Bronchial epithelial cell (primary cell): ENCODE measurements around the gene CORO1C. TPM values are rescaled to one million over a fixed set of nuclear protein-coding genes. Genes with fewer than 3 reads are reported as not detected.
A peak's percentile ranks its signal among the peaks of the same experiment; 100 is the strongest.

ENCODE experiments used
- DNase-seq: peaks from one replicate; pipeline ENCODE4 v3.0.0-alpha.2; 2010; ENCODE audit warnings: low read depth
- FAIRE-seq: peaks from 2 replicates; lab custom pipeline; 2011; peaks lifted over from hg19 to GRCh38; lab: Jason Lieb, UNC
- H3K27me3 ChIP-seq: 2 replicates; pipeline ENCODE4 v1.5.1; 2011; ENCODE audit warnings: low read length; ENCODE audit not compliant: control insufficient read depth, insufficient read depth
- H3K36me3 ChIP-seq: 2 replicates; pipeline ENCODE4 v1.5.1; 2011; ENCODE audit warnings: low read length; ENCODE audit not compliant: control insufficient read depth, insufficient read depth
- H3K4me3 ChIP-seq: 2 replicates; pipeline ENCODE4 v1.5.1; 2011; ENCODE audit warnings: mild to moderate bottlenecking, low read depth, low read length, control low read depth
- CTCF ChIP-seq: IDR thresholded peaks from 2 replicates; pipeline ENCODE4 v1.5.1; 2011; ENCODE audit warnings: mild to moderate bottlenecking, moderate library complexity, low read length, control low read depth, inconsistent platforms; ENCODE audit not compliant: insufficient read depth, severe bottlenecking
- total RNA-seq: library from RNA; depleted of rRNA; stranded (reverse); fragments of >200 nt; gene quantifications from 2 replicates; pipeline ENCODE4 v1.2.1, GENCODE V29; 2014

CORO1C gene
- total RNA-seq, 1 donor from 2014 or later, result 152 TPM

GRCh38 chr12:108599948-108600701, 131.2 kb downstream of the CORO1C start:
- no peak for TF ChIP-seq CTCF
- no peak for FAIRE-seq
- no peak for DNase-seq
- Histone ChIP-seq H3K4me3 (no peak overlapping the region), H3K36me3 (no peaks in the 10 kb centered on the region), H3K27me3 (no peaks in the 10 kb centered on the region)

- no peak for FAIRE-seq
- TF ChIP-seq CTCF, result no peak
- no peak for DNase-seq
- no peak overlapping the region for H3K4me3 ChIP-seq
- H3K36me3 ChIP-seq, result no peaks in the 10 kb centered on the region
- H3K27me3 ChIP-seq, result no peaks in the 10 kb centered on the region
These were observed 131.8 kb downstream of the CORO1C start for GRCh38 chr12:108599541-108599940.

- H3K4me3 ChIP-seq, result no peak overlapping the region
- no peak for FAIRE-seq
- DNase-seq, result no peak
- H3K36me3 ChIP-seq, result no peaks in the 10 kb centered on the region
- TF ChIP-seq CTCF, result no peak
- no peaks in the 10 kb centered on the region for H3K27me3 ChIP-seq
These were observed 132.6 kb downstream of the CORO1C start for GRCh38 chr12:108598553-108599250.

GRCh38 chr12:108597559-108598471, 133.5 kb downstream of the CORO1C start, which contains the start of gene TMEM119:
TSS of gene TMEM119 (minus strand) at chr12:108598084. CDS start at chr12:108592383, 5,701 bp downstream.
- DNase-seq (no peak), FAIRE-seq (no peak)
- H3K27me3 ChIP-seq, result no peaks in the 10 kb centered on the region
- no peak within 1 kb of the TSS for H3K4me3 ChIP-seq
- H3K36me3 ChIP-seq, result no peaks in the 10 kb centered on the region
- TF ChIP-seq CTCF, result no peak

- DNase-seq, result no peak
- Histone ChIP-seq H3K4me3 (no peak overlapping the region), H3K27me3 (no peaks in the 10 kb centered on the region), H3K36me3 (no peaks in the 10 kb centered on the region)
- TF ChIP-seq CTCF, result no peak
- FAIRE-seq, result peak; percentile 89
These were observed 134.3 kb downstream of the CORO1C start for GRCh38 chr12:108596854-108597558.
